H9 (cell line): ENCODE results near the gene XIRP2. TPM values are rescaled to one million over a fixed set of nuclear protein-coding genes. Genes with fewer than 3 reads are reported as not detected.

Experiments
- DNase-seq: peaks from one replicate; pipeline ENCODE4 v3.0.0-alpha.2; 2017
- H2AFZ ChIP-seq: one replicate; pipeline ENCODE4 v1.6.1; 2013; ENCODE audit warnings: mild to moderate bottlenecking, low read length, control low read depth, moderate library complexity
- H2AK5ac ChIP-seq: 2 replicates; pipeline ENCODE4 v1.6.1; 2013; ENCODE audit warnings: low read length, control low read depth, mixed read lengths; ENCODE audit not compliant: insufficient read length
- H2BK120ac ChIP-seq: one replicate; pipeline ENCODE4 v1.6.1; 2013; ENCODE audit warnings: low read depth, mild to moderate bottlenecking, low read length, control low read depth, inconsistent platforms; ENCODE audit not compliant: poor library complexity, severe bottlenecking
- H2BK12ac ChIP-seq: 2 replicates; pipeline ENCODE4 v1.6.1; 2013; ENCODE audit warnings: low read length, control low read depth, mixed read lengths, low read depth; ENCODE audit not compliant: insufficient read length
- H2BK15ac ChIP-seq: 2 replicates; pipeline ENCODE4 v1.6.1; 2013; ENCODE audit warnings: low read depth, low read length, control low read depth
- H2BK20ac ChIP-seq: one replicate; pipeline ENCODE4 v1.6.1; 2013; ENCODE audit warnings: low read depth, mild to moderate bottlenecking, low read length, control low read depth, inconsistent platforms; ENCODE audit not compliant: poor library complexity, severe bottlenecking
- H2BK5ac ChIP-seq: 2 replicates; pipeline ENCODE4 v1.6.1; 2013; ENCODE audit warnings: low read length, control low read depth, mixed read lengths; ENCODE audit not compliant: insufficient read length
- H3K14ac ChIP-seq: 2 replicates; pipeline ENCODE4 v1.6.1; 2013; ENCODE audit warnings: low read length, control low read depth; ENCODE audit not compliant: insufficient read depth
- H3K18ac ChIP-seq: 2 replicates; pipeline ENCODE4 v1.6.1; 2013; ENCODE audit warnings: low read depth, mild to moderate bottlenecking, mixed read lengths, low read length, control low read depth; ENCODE audit not compliant: insufficient read length
- H3K23ac ChIP-seq: 2 replicates; pipeline ENCODE4 v1.6.1; 2013; ENCODE audit warnings: low read length, control low read depth, mixed read lengths, low read depth; ENCODE audit not compliant: insufficient read length
- H3K23me2 ChIP-seq: 2 replicates; pipeline ENCODE4 v1.6.1; 2013; ENCODE audit warnings: low read depth, mild to moderate bottlenecking, mixed read lengths, low read length, control low read depth; ENCODE audit not compliant: insufficient read length, poor library complexity, severe bottlenecking
- H3K27ac ChIP-seq: 2 replicates; pipeline ENCODE4 v1.5.1; 2013; ENCODE audit warnings: low read length, control low read depth, mixed read lengths, low read depth; ENCODE audit not compliant: insufficient read length
- H3K27me3 ChIP-seq: 2 replicates; pipeline ENCODE4 v1.6.1; 2013; ENCODE audit warnings: low read length, control low read depth, inconsistent platforms; ENCODE audit not compliant: insufficient read depth
- H3K4ac ChIP-seq: 2 replicates; pipeline ENCODE4 v1.6.1; 2013; ENCODE audit warnings: low read depth, mild to moderate bottlenecking, control low read depth, inconsistent platforms, low read length, moderate library complexity
- H3K4me1 ChIP-seq: 2 replicates; pipeline ENCODE4 v1.6.1; 2013; ENCODE audit warnings: low read length, control low read depth, inconsistent platforms; ENCODE audit not compliant: insufficient read depth
- H3K4me2 ChIP-seq: 2 replicates; pipeline ENCODE4 v1.6.1; 2013; ENCODE audit warnings: low read length, control low read depth, mixed read lengths; ENCODE audit not compliant: insufficient read length, insufficient read depth
- H3K56ac ChIP-seq: 2 replicates; pipeline ENCODE4 v1.6.1; 2013; ENCODE audit warnings: low read depth, mild to moderate bottlenecking, mixed read lengths, low read length, control low read depth; ENCODE audit not compliant: insufficient read length
- H3K79me1 ChIP-seq: 2 replicates; pipeline ENCODE4 v1.6.1; 2013; ENCODE audit warnings: low read depth, mild to moderate bottlenecking, moderate library complexity, low read length, control low read depth, inconsistent platforms; ENCODE audit not compliant: insufficient read depth, poor library complexity, severe bottlenecking
- H3K79me2 ChIP-seq: 2 replicates; pipeline ENCODE4 v1.6.1; 2013; ENCODE audit warnings: low read length, control low read depth, inconsistent platforms; ENCODE audit not compliant: insufficient read depth
- H3K9ac ChIP-seq: 2 replicates; pipeline ENCODE4 v1.6.1; 2013; ENCODE audit warnings: low read length, control low read depth, mixed read lengths; ENCODE audit not compliant: insufficient read length; ENCODE audit errors: extremely low read depth
- H3K9me3 ChIP-seq: one replicate; pipeline ENCODE4 v1.6.1; 2013; ENCODE audit warnings: low read depth, low read length, inconsistent platforms; ENCODE audit not compliant: control insufficient read depth
- H3T11ph ChIP-seq: one replicate; pipeline ENCODE4 v1.6.1; 2013; ENCODE audit warnings: mild to moderate bottlenecking, low read length, control low read depth, inconsistent platforms
- H4K20me1 ChIP-seq: one replicate; pipeline ENCODE4 v1.6.1; 2013; ENCODE audit not compliant: control insufficient read depth, insufficient read length, insufficient read depth
- H4K5ac ChIP-seq: 2 replicates; pipeline ENCODE4 v1.6.1; 2013; ENCODE audit warnings: low read depth, mild to moderate bottlenecking, mixed read lengths, low read length, control low read depth; ENCODE audit not compliant: insufficient read length
- H4K8ac ChIP-seq: replicated peaks from 2 replicates; pipeline ENCODE4 v1.6.1; 2013; ENCODE audit warnings: low read length, control low read depth, mixed read lengths, low read depth; ENCODE audit not compliant: insufficient read length
- H4K91ac ChIP-seq: 2 replicates; pipeline ENCODE4 v1.6.1; 2013; ENCODE audit warnings: low read depth, mild to moderate bottlenecking, moderate library complexity, mixed read lengths, low read length, control low read depth; ENCODE audit not compliant: insufficient read length
- H3K27ac Mint-ChIP-seq, 3 experiments: 2 replicates in 2 of 3; 3 replicates in 1 of 3; pipeline ENCODE4 v1.8.0; 2020 to 2021; ENCODE audit warnings: mixed read lengths in 3 of 3, mild to moderate bottlenecking in 1 of 3, moderate library complexity in 1 of 3
- H3K27me3 Mint-ChIP-seq: 2 replicates; pipeline ENCODE4 v1.8.0; 2021; ENCODE audit warnings: low read depth, mild to moderate bottlenecking, moderate library complexity, mixed read lengths
- H3K36me3 Mint-ChIP-seq, 3 experiments: 2 replicates in 2 of 3; 3 replicates in 1 of 3; pipeline ENCODE4 v1.8.0; 2020 to 2021; ENCODE audit warnings: low read depth in 3 of 3, mixed read lengths in 3 of 3; ENCODE audit not compliant: insufficient read depth in 1 of 3
- H3K4me1 Mint-ChIP-seq, 2 experiments: 2 replicates each; pipeline ENCODE4 v1.8.0; 2020; ENCODE audit warnings: mixed read lengths in 2 of 2
- H3K4me3 Mint-ChIP-seq, 2 experiments: 2 replicates in 1 of 2; 3 replicates in 1 of 2; pipeline ENCODE4 v1.8.0; 2020 to 2021; ENCODE audit warnings: mild to moderate bottlenecking in 2 of 2, mixed read lengths in 2 of 2, moderate library complexity in 1 of 2
- H3K9me3 Mint-ChIP-seq, 2 experiments: 2 replicates in 1 of 2; 3 replicates in 1 of 2; pipeline ENCODE4 v1.8.0; 2020; ENCODE audit warnings: mild to moderate bottlenecking in 2 of 2, mixed read lengths in 2 of 2, moderate library complexity in 1 of 2
- WGBS: extraction: QIAGEN DNeasy Blood & Tissue Kit; methylation state at CpG from one replicate; pipeline ENCODE4 v1.1.7; 2013; ENCODE audit warnings: missing lambda C conversion rate, low lambda C conversion rate, mixed read lengths; ENCODE audit not compliant: insufficient read length; ENCODE audit errors: extremely low coverage; 5-methylcytosine and 5-hydroxymethylcytosine counted together
- total RNA-seq: library from RNA; stranded (reverse); gene quantifications from 2 replicates; pipeline ENCODE4 v1.2.1, GENCODE V29; 2021
- TF ChIP-seq, protein P1 (sequence below): fragments of 200-600 bp; sonication (generic); conservative IDR thresholded peaks from 3 replicates; pipeline ENCODE4 v1.8.0; 2021; ENCODE audit warnings: antibody characterized with exemption, mild to moderate bottlenecking

Gene XIRP2
- total RNA-seq, 1 experiment from 2014 or later, result 0.07 TPM

DNA sequence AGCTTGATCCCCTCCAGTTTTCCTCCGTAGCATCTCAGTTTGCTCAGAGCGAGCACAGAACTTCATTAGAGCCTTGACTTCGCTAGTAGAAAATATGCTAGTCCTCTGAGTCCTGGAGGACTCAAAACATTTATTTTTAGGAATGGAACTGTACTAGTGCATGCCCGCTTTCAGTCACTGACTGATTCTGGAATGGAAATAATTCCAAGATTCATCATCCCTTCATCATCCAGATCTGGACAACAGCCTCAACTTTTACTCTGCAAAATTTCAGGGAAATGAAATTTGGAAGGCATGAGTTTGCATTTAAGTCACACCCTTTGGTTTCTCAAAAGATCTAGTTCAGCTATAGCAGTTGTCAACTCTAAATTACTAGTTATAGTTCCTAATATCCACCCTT, 304.6 kb downstream of the XIRP2 start:
- no peak overlapping the region for H4K8ac ChIP-seq
- H2BK15ac ChIP-seq, result no peak overlapping the region
- no peak overlapping the region for H2AFZ ChIP-seq
- H2BK20ac ChIP-seq, result no peak overlapping the region
- H2AK5ac ChIP-seq, result no peak overlapping the region
- H4K20me1 ChIP-seq, result no peaks in the 10 kb centered on the region
- no peaks in the 10 kb centered on the region for H3K79me1 ChIP-seq
- H2BK12ac ChIP-seq, result no peak overlapping the region
- H3K4me2 ChIP-seq, result no peak overlapping the region
- no peaks in the 10 kb centered on the region for H3K27me3 ChIP-seq
- Mint-ChIP-seq H3K36me3 (no peaks in the 10 kb centered on the region), H3K4me3 (no peak overlapping the region), H3K27me3 (no peaks in the 10 kb centered on the region), H3K4me1 (peaks cover 2 to 6% of the 10 kb centered on the region in 2 experiments; a peak in 3 of 4 replicates), H3K27ac (no peak overlapping the region), H3K9me3 (no peaks in the 10 kb centered on the region)
- H3K9ac ChIP-seq, result no peak overlapping the region
- H3K4ac ChIP-seq, result no peak overlapping the region
- H3K23me2 ChIP-seq, result no peaks in the 10 kb centered on the region
- TF ChIP-seq, protein P1, sequence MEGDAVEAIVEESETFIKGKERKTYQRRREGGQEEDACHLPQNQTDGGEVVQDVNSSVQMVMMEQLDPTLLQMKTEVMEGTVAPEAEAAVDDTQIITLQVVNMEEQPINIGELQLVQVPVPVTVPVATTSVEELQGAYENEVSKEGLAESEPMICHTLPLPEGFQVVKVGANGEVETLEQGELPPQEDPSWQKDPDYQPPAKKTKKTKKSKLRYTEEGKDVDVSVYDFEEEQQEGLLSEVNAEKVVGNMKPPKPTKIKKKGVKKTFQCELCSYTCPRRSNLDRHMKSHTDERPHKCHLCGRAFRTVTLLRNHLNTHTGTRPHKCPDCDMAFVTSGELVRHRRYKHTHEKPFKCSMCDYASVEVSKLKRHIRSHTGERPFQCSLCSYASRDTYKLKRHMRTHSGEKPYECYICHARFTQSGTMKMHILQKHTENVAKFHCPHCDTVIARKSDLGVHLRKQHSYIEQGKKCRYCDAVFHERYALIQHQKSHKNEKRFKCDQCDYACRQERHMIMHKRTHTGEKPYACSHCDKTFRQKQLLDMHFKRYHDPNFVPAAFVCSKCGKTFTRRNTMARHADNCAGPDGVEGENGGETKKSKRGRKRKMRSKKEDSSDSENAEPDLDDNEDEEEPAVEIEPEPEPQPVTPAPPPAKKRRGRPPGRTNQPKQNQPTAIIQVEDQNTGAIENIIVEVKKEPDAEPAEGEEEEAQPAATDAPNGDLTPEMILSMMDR, result no peak
- H3K4me1 ChIP-seq, result no peaks in the 10 kb centered on the region
- H3K14ac ChIP-seq, result no peak overlapping the region
- no peak overlapping the region for H3K27ac ChIP-seq
- no peak overlapping the region for H3T11ph ChIP-seq
- H3K18ac ChIP-seq, result no peak overlapping the region
- no CpG with 5 or more reads among the region's 4 CpGs for WGBS
- no peak overlapping the region for H4K5ac ChIP-seq
- no peaks in the 10 kb centered on the region for H3K79me2 ChIP-seq
- no peak overlapping the region for H2BK120ac ChIP-seq
- no peak overlapping the region for H4K91ac ChIP-seq
- no peak overlapping the region for H2BK5ac ChIP-seq
- no peak overlapping the region for H3K56ac ChIP-seq
- no peaks in the 10 kb centered on the region for H3K9me3 ChIP-seq
- no peak overlapping the region for H3K23ac ChIP-seq
- DNase-seq, result no peak
